ENCODE results near the gene DNAH9.

Gene DNAH9, protein sequence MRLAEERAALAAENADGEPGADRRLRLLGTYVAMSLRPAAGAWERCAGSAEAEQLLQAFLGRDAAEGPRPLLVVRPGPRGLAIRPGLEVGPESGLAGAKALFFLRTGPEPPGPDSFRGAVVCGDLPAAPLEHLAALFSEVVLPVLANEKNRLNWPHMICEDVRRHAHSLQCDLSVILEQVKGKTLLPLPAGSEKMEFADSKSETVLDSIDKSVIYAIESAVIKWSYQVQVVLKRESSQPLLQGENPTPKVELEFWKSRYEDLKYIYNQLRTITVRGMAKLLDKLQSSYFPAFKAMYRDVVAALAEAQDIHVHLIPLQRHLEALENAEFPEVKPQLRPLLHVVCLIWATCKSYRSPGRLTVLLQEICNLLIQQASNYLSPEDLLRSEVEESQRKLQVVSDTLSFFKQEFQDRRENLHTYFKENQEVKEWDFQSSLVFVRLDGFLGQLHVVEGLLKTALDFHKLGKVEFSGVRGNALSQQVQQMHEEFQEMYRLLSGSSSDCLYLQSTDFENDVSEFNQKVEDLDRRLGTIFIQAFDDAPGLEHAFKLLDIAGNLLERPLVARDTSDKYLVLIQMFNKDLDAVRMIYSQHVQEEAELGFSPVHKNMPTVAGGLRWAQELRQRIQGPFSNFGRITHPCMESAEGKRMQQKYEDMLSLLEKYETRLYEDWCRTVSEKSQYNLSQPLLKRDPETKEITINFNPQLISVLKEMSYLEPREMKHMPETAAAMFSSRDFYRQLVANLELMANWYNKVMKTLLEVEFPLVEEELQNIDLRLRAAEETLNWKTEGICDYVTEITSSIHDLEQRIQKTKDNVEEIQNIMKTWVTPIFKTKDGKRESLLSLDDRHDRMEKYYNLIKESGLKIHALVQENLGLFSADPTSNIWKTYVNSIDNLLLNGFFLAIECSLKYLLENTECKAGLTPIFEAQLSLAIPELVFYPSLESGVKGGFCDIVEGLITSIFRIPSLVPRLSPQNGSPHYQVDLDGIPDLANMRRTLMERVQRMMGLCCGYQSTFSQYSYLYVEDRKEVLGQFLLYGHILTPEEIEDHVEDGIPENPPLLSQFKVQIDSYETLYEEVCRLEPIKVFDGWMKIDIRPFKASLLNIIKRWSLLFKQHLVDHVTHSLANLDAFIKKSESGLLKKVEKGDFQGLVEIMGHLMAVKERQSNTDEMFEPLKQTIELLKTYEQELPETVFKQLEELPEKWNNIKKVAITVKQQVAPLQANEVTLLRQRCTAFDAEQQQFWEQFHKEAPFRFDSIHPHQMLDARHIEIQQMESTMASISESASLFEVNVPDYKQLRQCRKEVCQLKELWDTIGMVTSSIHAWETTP (N-terminal part only)

DNA sequence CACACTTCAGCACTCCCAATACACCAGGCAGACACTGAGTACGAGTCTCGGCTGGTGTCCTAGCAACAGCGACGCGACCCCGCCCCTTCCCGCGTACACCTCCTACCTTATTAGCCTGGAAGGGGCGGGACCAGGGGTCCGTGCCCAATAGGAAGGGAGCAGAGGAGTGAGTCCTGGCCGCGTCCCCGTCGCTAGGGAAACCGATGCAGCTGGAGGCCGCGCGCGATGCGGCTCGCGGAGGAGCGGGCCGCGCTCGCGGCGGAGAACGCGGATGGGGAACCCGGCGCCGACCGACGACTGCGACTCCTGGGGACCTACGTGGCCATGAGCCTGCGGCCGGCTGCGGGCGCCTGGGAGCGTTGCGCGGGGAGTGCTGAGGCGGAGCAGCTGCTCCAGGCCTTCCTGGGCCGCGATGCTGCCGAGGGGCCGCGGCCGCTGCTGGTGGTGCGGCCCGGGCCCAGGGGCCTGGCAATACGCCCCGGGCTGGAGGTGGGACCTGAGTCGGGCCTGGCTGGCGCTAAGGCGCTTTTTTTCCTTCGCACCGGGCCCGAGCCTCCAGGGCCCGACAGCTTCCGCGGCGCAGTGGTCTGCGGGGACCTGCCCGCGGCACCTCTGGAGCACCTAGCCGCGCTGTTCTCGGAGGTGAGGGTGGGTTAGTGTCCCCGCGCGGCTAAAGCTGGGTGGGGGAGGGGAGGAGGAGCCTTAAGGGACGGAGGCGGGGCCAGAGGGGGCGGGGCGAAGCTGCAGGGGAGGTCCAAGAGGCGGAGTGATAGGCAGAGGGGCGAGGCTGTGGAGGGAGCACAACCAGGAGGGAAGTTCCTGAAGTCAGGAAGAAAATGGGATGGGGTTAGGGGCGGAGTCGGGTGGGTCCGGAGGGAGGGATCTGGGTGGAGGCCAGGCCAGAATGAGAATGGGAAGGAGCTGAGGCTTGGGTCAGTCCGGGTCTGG lies at the start of gene DNAH9:
TSS of gene DNAH9 (plus strand) at position 197 of the 948 bp plus-strand sequence. CDS start at position 226, 29 bp downstream.
- DNase-seq: peak; percentile 79 to 86

DNA sequence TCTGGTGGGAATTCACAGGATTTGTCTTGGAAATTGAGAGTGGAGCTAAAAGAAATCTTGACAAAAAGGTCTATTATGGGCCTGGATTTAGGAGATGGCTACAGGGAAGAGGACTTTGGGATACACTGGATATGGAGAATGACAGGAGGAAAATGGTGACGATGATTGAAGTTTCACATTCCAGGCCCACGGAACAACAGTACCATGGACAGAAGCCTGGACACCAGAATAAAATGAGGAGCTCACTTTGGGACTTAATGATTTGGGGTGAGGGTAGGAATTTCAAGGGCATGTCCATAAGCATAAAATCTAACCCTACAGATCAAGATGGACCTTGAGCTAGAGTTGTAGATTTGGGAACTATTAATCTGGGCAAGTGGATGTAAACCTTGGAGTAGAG lies 47.8 kb upstream of the DNAH9 start:
- no peak for DNase-seq

DNA sequence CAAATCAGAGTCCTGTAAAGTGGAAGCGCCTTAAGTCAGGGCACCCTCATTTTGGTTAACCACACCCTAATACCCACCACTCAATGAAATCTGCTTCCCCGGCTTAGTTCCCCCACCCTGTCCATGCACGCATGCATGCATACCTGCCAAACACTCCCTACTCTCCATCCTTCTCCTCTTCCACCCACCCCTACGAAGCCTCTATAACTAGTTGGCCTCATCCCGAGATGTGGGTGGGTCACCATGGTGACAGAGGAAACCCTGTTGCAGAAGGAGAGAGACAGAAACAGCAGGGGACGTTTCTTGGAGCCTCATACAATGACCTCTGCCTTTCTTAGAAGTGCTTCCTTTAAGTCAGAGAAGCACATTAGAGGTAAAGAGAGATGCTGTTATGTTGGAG lies 46.8 kb upstream of the DNAH9 start:
- no peak for DNase-seq

DNA sequence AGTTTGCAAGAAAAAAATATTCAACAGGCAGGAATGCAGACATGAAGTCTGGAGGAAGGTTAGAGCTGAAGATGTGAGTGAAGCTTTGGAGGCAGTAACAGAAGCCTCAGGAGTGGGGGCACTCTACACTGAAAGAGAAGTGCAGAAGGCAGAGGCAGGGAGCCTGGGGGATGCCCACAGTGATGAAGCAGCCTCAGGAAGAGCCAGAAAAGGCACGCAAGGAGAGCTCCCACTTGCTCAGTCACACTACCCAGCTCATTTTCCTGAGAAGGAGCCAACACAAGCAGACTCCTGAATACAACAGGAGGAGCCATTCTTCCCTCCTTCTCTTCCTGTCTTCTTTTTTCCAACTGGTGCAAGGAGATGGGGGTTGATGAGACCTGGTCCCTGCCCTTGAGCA lies 45.1 kb upstream of the DNAH9 start:
- DNase-seq: no peak

DNA sequence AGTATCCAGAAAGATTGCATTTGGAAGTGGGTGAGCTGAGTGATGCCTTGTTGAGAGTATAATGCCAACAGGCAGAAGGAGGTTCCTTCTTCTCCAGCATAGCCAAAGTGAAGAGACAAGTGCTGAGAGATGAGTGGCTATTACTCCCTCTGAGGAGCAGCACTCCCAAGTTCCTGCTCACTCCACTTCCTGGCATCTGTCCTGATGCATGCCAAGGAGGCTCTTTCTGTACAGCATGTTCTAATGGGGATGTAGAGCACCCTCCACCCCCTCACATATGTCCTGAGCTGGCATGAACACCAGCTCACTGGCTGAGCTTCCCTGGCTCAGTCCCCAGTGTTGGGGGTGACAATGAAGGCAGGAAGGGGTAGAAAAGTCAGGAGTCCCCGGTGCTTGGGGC lies 44.2 kb upstream of the DNAH9 start:
- no peak for DNase-seq

DNA sequence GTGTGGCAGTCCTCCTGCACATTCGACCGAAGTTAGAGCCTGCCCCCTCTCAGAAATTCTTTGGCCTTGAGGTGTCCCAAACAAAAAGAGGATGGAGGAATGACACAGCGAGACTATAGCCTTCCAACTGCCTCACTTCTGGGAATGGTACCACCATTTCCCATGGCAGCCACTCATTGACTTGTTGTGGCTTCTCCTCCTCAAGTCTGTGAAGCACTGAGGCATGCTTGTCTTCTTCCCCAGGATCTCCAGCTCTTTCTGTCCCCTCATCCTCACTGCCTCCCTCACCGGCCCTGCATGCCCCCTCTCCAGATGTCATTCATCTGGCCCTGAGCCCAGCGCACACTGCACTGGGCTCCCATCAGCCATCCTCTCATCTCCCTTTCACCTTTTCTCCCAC lies 43.7 kb upstream of the DNAH9 start:
- no peak for DNase-seq

DNA sequence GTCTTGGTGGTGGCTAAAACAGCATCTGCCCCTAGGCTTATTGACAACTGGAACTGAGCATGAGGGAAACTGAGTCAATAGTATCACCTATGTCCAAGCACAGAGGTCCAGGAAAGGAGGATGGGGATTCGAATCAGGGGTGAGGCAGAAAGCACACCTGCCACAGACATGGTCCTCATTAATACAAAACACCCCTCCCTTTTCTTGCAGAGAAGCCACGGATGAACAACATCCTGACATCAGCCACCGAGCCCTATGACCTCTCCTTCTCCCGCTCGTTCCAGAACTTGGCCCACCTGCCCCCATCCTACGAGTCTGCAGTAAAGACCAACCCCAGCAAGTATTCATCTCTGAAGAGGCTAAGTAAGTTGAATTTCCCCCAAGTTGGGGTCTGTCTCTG lies 42.7 kb upstream of the DNAH9 start:
- no peak for DNase-seq

DNA sequence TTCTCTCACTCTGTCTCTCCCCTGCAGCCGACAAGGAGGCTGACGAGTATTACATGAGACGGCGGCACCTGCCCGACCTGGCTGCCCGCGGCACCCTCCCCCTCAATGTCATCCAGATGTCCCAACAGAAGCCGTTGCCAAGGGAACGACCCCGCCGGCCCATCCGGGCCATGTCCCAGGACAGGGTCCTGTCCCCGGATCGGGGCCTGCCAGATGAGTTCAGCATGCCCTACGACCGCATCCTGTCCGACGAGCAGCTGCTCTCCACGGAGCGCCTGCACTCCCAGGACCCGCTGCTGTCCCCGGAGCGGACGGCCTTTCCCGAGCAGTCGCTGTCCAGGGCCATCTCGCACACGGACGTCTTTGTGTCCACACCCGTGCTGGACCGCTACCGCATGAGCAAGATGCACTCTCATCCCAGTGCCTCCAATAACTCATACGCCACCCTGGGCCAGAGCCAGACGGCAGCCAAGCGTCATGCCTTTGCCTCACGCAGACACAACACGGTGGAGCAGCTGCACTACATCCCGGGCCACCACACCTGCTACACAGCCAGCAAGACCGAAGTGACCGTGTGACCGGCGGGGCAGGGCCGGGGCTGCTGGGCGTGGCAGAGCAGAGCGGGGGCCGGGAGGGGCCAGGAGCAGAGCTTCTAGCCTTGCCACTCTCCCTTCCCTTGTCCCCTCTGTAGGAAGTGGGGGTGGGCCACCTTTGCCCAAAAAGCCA lies 40.4 kb upstream of the DNAH9 start:
- no peak for DNase-seq

DNA sequence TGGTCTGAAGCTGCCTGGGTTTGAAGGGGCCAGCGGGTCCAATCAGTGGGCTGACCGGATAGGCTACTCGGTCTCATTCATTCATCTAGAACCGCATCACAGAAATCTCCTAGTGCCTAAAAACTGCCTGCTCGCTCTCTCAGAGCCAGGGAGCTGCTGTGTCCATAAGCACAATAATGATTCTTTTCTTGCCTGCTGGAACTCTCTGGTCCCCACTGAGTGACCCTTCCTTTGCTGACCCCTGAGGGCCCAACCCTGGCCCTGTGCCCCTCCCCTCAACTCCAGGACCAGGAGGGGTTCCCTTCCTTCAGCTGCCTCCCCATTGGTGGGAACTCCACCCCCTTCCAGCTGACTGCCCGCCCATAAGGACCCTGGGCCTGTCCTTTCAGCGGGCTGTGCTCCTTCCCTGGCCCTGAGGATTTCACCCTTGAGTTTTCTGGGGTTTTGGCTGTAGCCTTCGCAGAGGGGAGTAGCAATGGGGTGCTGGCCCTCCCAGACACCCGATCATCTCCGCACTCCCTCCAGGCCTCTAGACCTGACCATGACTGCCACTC lies 39.5 kb upstream of the DNAH9 start:
- no peak for DNase-seq

DNA sequence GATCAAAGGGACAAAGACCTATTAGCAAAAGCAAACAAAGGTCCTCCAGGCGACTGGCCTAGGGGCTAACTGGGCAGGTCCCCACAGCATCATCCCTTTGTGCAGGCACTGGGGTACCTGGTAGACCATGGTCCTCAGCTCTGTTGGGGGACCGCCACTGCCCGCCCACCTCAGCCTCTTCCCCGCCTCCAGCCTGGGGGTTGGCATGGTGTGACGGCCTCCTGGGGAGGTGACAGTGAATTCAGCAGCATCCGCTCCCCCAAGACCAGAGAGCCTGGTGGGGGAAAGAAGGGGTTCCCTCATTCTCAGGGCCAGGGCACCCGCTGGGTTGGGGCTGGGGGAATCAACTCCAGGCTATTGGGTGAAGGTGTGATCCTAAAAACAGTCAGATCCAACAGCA lies 38.7 kb upstream of the DNAH9 start:
- DNase-seq: no peak

DNA sequence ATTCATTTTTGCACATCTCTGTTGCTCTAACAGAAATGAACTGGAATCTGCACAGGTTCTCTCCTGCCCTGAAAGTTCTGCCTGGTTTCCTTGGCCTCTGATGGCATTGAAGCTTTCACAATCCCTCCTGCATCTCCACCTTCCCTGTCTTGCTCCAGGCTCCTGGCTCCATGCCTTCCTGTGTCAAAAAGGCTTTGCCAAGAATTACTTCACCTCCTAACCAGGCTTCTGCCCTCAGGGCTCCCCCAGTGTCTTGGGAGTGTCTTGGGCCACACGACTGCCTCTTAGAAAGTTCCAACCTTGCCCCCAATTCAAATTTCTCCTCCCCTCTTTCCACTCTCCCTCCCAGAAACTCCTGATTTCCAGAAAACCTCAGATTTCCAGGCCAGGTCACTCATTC lies 37.0 kb upstream of the DNAH9 start:
- no peak for DNase-seq

DNA sequence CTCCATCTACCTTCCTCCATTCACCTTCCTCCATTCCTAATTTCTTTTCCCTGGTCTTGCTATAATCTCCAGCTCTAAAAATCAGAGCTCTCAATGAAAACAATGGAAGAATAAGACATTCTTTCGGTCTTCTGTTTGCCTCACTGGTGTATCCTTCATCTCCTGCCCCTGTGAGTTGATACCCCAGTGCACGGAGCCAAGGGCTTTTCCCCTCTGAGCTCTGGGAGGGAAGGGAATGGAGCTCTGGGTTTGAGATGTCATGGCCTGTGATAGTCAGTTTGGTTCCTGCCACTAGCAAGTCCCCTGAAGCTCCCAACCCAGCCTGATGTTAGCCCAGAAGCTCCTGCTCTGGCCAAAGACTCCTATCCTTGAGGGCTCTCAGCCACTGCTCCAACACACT lies 36.6 kb upstream of the DNAH9 start:
- no peak for DNase-seq

DNA sequence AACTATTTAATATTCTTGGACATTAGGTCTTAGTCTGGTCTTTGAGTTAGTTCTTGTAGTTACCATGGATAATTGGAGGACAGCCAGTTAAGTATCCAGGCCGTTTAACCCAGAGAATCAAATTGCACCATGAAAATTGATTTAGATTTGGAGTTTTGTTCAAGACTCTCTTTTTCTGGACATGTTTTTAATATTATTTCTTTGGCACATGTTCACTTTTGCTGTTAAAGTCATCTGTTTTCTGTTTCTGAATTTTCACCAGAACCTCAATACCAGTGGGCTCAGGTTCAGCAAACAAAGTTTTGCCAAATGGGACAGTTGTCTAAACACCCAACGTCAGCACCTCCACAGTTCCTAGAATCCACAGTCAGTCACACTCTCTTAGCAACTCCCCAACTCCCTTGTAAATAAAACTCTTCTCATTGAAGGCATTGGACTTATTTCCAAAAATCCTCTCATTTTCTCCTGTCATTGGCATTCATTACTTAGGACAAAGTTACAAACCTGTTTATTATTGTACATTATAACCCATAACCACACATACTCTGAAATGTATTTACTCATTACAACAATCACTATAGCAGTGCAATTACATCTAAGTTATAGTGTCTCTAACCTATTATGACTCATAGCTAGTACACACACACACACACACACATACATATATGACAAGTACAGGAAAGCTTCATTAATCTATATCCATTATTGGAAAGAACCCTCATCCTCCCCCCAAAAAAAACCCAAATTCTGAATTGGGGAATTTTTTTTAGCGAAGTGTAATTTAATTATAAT lies 33.5 kb upstream of the DNAH9 start:
- peak in 1 of 2 donors; percentile 56 for DNase-seq

DNA sequence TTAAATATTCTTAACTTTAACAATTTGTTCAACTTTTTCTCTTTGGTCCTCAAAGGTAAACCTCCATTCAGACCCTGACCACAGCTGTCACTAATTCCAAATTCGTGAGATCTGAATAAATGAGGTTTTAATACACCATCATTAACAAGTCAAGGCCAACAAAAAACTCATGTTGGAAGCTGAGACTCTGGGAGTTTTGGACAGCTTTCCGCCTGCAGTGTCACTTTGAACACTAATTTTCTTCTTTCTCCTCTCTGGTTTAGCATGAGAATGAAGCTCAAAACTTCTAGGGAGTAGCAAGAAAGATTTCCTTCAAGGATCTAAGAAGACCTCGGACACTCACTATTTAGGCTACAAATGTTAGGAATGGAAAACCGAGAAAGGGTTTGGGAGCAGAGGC lies 32.7 kb upstream of the DNAH9 start:
- peak in 1 of 2 donors; percentile 5 for DNase-seq

DNA sequence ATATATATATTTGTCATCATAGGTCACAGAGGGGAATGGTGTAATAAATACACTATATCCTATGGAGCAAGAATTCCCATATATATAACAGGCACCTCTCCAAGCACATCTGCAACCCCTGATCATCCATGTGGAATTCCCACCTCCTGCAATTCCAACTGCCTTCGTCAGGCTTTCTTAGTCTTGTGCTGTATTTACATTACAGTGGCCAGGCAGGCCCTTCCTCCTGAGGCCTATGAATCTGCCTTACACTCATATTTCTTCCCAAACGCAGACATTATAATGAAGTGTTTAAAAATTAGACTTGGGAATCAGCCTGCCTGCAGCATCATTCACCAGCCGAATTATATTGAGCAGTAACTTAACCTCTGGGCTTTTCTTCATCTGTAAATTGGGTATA lies 19.3 kb upstream of the DNAH9 start:
- no peak for DNase-seq

DNA sequence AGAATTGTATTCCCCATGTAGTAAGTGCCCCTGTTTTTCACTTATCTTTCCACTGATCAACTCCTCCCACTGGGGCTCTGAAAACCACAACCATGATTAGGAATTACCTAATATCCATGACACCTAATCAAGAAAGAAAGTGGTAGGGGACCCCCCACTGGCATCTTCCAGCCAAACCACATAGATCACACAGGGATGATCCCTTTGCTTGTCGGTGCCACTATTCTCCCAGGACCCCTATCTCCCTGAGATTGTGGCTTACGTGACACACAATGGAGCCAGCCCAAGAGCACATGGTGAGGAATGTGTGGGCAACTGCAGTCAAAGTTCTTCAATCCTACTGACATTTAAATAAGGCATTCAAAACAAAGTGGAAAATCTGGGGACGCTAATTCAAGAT lies 17.6 kb upstream of the DNAH9 start:
- no peak for DNase-seq

DNA sequence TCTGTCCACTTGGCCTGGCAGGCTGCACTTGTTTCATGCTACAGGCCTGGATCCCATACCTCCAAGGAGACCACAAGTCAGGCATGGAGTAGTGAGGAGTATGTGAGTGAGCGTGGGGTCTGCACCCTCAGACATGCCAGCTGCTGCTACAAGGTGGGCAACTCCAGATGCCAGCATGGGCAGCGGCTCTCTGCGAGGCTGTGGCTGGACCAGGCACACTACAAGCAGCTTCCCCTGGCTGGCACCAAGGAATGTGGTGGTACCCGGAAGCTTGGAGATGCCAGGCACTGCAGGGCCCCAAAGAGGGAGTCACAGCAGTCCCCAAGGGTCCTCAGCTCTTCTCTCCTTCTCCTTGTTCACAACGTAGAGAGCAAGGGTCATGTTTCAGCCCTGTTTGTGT lies 16.1 kb upstream of the DNAH9 start:
- no peak for DNase-seq

DNA sequence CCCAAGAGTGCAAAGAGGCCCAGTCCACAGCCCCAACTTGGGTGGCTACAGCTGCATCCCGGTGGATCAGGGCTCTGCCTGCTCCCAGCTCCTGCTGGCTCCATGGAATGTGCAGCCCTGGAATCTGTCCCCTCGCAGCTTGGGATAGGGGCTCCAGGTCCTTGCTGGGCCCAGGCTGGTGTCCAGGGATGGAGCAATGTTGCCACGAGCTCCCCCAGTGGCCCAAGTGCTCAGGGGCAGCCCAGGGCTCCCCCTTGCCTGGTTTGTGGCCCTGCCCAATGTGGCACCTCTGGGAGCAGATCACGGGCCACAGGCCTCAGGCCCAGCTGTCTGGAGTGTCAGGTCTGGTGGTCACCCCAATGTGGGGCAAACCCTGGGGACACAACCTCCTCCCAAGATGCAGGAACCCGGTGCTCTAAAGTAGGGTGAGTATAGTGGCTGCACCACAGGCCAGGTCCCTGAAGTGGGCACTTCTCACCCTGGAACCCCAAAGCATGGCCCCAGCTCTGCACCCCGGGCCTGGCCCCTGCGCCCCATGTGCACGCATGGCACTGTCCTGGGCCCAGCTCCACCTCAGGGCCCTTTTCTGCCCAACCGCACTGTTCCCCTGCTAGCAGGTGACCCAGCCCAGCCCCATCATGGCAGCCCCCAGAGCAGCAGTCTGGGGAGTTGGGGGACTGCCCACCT lies 14.8 kb upstream of the DNAH9 start:
- DNase-seq: no peak

DNA sequence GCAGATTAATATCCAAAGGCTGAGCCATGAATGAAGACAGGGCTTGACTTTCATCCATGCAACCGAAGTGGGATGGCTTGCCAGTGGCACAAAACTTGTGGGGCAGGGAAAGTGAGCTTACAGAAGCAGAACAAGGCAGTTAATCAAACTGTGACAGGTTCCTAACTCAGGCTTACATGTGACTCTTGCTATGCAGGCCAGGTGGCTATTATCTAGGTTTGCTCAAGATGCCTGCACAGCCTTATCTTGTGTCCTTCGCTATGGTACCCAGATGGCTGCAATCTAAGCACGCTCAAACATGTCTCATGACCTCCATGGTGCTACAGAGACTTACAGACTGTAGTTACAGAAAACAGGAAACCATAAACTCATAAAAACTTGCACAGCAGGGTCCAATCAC lies 8.6 kb upstream of the DNAH9 start:
- no peak for DNase-seq

Data from hippocampal formation (tissue), 2 donors.